NCI-H524 treated with DMSO at 0.1 percent for 48 hours (cell line): Measurements from ENCODE around the gene OR2B2.

Experiments used
- DNase-seq: peaks from one replicate; lab custom pipeline; 2025; lab: John Stamatoyannopoulos, UW

The OR2B2 gene

DNA sequence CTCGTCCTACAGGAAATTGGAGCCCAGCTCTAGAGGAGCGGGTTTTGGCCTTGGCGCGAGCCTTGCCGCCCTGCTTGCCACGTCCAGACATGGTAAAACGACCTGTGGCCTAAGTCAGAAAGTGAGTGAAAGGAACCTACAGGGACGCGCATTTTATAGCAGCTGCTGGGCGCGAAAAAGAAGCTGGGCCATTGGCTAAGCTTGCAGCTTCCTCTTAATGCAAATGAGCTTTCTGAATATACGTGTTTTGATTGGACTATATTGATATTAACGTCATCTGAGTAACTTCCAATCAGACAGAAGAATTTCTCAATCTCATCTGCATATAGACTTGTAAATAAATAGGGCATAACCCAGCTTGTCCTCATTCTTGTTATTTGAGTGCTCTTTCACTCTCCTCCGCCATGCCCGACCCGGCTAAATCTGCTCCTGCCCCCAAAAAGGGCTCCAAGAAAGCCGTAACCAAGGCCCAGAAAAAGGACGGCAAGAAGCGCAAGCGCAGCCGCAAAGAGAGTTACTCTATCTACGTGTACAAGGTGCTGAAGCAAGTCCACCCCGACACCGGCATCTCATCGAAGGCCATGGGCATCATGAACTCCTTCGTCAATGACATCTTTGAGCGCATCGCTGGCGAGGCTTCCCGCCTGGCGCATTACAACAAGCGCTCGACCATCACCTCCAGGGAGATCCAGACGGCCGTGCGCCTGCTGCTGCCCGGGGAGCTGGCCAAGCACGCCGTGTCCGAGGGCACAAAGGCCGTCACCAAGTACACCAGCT is 18.9 kb downstream of the OR2B2 start:
- DNase-seq, result peak; percentile 97

DNA sequence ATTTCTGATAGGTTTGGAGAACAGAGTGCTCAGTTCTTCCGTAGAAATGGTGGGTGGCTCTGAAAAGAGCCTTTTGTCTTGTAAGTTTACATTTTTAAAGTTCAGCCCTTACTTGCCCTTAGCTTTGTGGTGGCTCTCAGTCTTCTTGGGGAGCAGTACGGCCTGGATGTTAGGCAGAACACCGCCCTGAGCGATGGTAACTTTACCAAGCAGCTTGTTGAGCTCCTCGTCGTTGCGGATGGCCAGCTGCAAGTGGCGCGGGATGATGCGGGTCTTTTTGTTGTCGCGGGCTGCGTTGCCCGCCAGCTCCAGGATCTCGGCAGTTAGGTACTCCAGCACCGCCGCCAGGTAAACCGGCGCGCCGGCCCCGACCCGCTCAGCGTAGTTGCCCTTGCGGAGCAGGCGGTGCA is 19.5 kb downstream of the OR2B2 start:
- DNase-seq, result no peak

DNA sequence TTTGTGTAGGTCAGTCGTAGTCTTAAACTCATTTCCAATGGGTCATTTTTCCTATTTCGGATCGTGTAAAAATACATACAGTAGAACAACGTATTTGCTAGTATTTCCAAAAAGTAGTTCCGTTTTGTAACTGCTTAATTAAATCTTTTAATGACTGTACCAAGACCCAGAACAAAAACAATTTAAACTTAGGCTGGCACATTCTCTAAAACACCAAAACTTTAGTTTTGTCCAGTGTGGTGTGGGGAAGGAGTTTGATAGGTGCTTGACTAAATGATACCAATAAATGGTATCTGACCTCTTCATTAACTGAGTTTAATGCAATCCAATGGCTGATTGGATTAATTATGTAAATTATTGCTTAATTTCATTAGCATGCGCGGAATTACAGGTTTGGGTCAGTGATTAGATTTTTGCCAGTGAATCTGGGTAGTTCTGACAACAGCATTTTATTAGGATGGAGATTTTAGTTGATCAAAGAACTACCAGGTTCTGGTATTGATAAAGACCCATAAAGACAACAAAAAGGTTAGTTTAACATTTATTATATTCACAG is 20.8 kb downstream of the OR2B2 start:
- DNase-seq, result no peak

DNA sequence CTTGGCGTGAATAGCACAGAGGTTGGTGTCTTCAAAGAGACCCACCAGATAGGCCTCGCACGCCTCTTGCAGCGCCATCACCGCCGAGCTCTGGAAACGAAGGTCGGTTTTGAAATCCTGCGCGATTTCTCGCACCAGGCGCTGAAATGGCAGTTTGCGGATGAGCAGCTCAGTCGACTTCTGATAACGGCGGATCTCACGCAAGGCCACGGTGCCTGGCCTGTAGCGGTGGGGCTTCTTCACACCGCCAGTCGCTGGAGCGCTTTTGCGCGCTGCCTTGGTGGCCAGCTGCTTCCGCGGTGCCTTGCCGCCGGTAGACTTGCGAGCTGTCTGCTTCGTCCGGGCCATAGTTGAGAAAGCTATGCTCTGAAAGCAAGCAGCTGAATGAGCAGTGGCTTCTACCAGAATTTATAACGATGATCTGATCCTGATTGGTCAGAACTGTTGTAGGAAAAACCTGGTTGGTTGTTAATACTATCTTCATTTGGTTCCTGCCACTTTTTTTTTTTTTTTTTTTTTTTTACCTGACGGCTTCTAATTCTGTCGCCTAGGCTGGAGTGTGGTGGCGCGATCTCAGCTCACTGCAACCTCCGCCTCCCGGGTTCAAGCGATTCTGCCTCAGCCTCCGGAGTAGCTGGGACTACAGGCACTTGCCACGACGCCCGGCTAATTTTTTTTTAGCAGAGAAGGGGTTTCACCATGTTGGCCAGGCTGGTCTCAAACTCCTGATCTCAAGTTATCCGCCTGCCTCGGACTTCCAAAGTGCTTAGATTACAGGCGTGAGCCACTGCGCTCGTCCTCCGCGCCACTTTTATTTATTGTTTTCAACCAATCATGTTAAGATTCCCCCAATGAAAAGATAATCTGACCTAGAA is 21.5 kb downstream of the OR2B2 start:
- DNase-seq, result no peak

GRCh38 chr6:27889628-27890444 is 22.4 kb downstream of the OR2B2 start:
- no peak for DNase-seq

DNA sequence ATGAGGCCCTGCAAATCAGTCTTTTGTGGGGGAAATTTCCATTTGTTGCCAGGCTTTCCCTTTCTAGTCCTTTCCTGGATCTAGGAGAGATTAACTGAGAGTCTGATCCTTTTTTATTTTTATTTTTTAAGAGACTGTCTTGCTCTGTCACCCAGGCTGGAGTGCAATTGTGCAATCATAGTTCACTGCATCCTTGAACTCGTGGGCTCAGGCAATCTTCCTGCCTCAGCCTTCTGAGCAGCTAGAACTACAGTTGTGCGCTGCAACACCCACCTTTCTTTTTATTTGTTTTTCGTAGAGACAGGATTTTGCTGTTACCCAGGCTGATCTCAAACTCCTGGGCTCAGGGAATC is 22.9 kb downstream of the OR2B2 start:
- no peak for DNase-seq

- DNase-seq, result no peak
Measured at GRCh38 chr6:27888566-27888965, 23.6 kb downstream of the OR2B2 start.

DNA sequence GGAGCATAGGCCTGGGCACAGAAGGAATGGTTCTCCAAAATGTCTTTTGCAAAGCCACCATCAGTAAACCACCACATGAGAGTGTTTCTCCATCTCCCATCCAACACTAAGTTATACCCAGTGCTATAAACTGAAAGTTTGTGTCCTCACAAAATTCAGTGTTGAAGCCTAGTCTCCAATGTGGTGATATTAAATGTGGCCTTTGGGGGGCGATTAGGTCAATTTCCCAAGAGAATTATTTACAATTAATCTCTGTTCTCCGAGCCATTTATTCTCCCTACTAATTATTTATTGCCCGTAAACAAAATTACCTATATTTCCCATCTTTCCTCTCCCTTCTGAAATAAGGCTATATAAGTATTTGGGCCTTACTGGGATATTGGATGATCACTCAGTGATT is 26.1 kb downstream of the OR2B2 start:
- DNase-seq, result no peak

- DNase-seq, result no peak
Measured at GRCh38 chr6:27883136-27883535, 29.1 kb downstream of the OR2B2 start.

GRCh38 chr6:27882624-27883023 is 29.6 kb downstream of the OR2B2 start:
- DNase-seq, result no peak

DNA sequence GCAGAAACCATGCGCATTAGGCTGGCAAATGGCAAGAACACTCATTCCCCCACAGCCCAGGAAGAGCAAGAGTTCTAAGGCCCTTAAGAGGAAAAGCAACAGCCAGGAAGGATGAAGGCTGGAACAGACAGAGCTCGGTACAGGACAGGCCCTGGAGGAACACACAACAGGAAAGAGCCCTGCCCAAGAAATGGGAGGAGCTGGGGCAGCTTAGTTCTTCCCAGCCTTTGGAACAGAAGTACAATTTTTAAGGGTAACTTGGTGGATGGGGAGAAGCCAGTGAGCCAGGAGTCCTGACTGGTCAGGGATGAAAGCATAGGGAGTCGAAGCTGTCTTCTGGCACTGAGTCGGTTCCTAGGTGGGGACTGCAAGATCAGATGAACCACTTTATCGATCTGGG is 32.4 kb downstream of the OR2B2 start:
- DNase-seq, result no peak

DNA sequence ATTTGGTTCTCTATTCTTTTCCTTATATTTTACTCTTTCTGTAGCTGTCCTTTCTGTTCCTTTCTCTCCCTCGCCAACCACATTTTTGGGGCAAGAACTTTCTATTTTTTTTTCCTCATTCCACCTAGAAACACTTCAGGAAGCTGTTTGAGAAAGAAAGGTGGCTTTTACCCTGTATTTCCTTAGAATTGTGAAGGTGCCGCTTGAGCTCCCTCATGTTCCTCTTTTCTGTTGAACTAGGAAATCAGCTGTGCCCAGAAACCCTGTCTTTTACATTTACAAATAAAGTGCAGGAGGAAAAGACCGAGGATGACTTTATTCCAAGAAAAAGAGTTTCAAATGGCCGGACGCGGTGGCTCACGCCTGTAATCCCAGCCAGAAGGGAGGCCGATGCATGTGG is 38.2 kb downstream of the OR2B2 start:
- DNase-seq, result no peak

GRCh38 chr6:27873021-27873940 is 38.9 kb downstream of the OR2B2 start:
- DNase-seq, result no peak

DNA sequence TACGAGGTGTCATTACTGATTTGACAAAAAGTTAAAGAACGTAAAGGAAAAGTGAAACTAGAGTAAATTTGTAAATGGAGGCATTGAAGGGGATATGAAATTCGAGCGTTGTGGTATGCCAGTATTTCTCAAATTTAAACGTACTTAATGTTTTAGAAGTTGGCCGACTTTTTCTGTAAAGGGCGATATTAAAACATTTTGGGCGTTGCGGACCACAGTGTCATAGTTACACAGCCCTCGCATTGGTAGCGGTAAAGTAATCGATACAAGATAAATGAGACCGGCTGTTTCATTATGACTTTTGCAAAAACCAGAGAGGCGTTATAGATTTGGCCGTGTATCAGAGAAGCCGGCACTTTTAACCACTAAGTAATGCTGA is 39.6 kb downstream of the OR2B2 start:
- DNase-seq, result no peak

DNA sequence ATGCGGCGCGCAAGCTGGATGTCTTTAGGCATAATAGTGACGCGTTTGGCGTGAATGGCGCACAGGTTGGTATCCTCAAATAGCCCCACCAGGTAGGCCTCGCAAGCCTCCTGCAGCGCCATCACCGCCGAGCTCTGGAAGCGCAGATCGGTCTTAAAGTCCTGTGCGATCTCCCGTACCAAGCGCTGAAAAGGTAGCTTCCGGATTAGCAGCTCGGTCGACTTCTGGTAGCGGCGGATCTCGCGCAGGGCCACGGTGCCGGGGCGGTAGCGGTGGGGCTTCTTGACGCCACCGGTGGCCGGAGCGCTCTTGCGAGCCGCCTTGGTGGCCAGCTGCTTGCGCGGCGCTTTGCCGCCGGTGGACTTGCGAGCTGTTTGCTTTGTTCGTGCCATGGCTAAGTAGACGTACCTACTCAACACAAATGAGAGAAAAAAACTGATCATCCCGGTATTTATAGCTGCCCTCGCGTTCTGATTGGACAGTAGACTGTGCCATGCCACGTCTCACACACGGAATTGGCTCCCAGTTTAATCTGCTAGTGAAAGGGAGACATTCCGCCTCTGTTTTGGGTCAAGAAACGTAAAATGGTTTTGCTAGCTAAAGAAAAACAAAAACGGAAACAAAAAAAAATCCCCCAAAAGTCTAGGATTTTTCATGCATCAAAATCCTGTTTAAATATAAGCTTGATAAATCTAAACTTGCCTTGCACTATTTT is 40.1 kb downstream of the OR2B2 start:
- no peak for DNase-seq

DNA sequence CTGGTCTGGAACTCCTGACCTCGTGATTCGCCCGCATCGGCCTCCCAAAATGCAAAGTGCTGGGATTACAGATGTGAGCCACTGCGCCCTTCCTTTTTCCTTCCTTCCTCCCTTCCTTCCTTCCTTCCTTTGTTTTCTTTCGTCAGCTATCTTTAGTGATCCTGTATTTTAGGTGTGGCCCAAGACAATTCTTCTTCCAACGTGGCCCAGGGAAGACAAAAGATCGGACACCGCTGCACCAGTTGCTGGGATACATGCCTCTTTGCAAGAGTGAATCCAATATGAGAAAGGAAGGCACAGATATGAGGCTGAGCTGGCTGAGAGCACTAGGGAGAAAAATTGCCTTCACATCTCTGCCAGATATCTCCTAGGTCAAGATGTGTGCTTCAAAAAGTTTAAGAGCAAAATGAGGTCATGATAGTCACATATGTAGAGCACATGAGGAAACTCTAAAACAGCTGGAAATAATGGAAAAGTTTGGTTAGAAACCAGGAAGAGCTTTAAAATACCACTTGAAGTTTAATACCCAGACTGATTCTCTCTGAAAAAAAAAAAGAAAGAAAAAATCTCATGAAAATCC is 41.8 kb downstream of the OR2B2 start:
- no peak for DNase-seq

GRCh38 chr6:27868311-27868710 is 43.9 kb downstream of the OR2B2 start:
- no peak for DNase-seq

GRCh38 chr6:27867945-27868300 is 44.3 kb downstream of the OR2B2 start:
- DNase-seq, result no peak

GRCh38 chr6:27867051-27867944 is 44.9 kb downstream of the OR2B2 start:
- no peak for DNase-seq
